Fibroblast of skin of left quadriceps (primary cell): Measurements from ENCODE around the gene SH3BGRL2.

Experiments used
- DNase-seq, 2 experiments: peaks; one replicate each; pipeline ENCODE4 v3.0.0-alpha.2; 2013; ENCODE audit warnings: low read depth in 2 of 2

The SH3BGRL2 gene

DNA sequence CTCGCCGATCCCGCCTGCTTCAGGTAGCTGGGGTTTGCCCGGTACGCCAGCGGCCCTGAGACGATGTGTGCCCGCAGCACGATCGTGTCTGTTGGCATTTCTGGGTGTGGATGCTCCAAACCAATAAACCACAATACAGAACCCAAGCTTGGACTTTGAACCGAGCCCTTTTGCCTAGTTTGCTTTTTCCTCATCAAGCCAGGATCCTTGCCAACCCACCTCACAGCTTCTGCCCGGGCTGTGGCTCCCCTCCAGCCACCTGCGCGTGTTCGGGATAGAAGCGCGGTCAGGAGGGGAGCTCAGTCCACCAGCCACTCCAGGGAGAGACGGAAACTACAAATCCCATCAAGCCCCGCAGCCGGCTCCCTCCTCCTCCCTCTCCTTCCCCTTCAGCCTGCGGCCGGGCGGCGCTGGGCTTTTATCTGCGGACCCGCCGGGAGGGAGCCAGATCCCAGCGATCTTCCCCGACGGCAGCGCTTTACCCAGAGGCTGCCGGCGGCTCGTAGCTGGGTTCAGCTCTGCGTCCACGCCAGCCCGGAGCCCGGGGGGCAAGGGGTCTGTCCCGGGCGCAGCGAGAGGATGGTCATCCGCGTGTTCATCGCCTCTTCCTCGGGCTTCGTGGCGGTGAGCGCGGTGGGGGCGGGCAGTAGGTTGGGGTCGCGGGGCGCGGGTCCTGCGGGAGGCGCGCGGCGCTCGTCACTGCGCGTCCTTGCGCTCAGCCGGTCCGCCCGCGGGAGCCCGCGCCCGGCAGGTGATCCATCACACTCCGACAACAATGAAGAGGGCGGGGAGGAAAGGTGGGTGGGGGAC lies at the start of gene SH3BGRL2:
Gene SH3BGRL2, plus strand, starts transcription at position 447 of the 810 bp plus-strand sequence. Its CDS starts 133 bp downstream, at position 580.
- peak; percentile 16 to 29 for DNase-seq

- DNase-seq: no peak
Observed at GRCh38 chr6:79584332-79584731, 46.8 kb upstream of the SH3BGRL2 start.

DNA sequence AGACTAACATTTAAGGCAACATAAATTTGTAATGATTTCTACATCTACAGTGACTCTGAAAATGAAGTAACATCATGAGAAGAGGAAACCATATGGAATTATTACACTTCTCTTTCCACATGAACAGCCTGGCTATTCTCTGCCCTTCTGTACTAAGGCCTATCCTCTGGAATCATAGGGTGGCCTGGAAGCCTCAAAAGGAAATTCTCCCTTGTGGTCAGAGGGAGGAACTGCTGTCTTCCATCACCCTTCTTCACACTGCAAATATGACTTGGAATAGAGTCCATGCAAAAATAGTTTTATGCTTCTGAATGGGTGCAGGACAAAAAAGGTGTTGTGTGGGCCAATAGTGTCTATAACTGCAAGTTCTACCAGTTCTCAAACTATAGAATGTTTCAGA lies 44.6 kb upstream of the SH3BGRL2 start:
- DNase-seq: no peak

- DNase-seq: no peak
Observed at GRCh38 chr6:79589701-79590100, 41.4 kb upstream of the SH3BGRL2 start.

- no peak for DNase-seq
Observed at GRCh38 chr6:79597155-79597554, 34.0 kb upstream of the SH3BGRL2 start.

- no peak for DNase-seq
Observed at GRCh38 chr6:79598012-79598411, 33.1 kb upstream of the SH3BGRL2 start.

DNA sequence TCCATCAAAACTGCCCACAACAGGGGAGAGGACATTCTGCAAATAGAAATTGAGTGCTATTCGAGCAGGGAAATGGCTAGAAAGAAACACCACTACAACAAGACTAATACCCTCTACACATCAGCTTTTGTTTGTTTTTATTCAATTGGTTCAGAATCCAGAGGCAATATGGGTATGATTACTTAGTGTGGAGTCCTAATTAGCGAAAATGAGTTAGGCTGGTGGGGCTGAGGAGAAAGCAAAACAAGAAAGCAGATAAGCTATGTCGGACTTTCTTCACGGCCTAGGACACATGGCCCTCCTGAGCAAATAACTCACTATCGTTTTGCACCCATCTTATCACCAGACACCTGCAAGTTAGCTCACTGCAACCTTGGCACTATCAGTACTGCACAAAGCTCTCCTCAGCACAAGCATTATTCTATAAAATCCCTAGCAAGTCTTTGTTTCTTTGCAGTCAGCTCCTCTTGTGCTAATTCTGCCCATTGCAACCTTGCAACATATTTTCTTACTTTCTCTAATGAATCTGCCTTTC lies 31.3 kb upstream of the SH3BGRL2 start:
- no peak for DNase-seq

DNA sequence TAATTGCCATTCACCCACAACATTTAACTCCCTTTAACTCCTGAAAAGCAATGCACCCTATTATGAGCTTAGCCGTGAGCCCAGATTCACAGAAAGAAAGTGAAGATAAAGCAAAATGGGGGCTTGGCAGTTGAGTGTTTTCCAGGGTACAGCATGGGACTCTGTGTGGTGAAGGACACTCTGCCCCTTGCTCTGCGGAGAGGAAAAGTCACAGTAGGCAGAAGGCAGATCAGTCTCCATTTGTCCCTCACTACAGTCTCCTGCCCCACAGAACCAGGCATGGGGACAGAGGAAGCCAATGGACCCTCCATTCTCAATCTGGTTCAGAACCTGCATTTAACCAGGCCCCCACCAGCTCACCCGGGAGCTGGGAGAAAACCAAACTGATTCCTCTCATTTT lies 30.8 kb upstream of the SH3BGRL2 start:
- DNase-seq: no peak

DNA sequence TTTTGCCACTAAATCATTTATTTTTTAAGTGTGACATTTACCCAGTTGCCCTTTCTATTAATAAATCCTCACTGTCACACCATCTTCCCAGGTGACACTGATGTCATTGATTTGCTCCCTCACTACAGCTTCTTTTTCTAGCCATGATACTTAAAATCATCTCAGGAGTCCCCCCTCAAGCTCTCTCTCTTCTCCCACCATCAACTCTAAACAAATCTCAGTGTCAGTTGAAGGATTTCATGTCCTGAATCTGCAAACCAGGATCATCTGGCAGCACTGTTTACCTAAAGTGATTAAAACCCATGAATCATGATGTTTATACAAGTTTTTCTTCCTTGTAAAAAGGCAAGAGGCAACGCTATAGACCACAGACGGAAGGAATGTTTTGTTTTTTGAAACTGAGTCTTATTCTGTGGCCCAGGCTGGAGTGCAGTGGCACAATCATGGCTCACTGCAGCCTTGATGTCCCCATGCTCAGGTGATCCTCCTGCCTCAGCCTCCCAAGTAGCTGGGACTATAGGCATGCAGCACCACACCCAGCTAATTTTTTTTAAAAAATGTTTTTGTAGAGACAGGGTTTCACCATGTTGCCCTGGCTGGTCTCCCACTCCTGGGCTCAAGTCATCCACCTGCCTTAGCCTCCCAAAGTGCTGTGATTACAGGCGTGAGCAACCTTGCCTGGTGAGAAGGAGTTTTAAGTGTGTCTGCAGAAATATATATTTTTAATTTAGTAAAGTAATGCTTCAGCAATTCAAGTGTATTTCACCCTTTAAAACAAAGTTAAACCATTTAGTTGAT lies 30.1 kb upstream of the SH3BGRL2 start:
- DNase-seq: peak in 1 of 2 experiments; percentile 15

DNA sequence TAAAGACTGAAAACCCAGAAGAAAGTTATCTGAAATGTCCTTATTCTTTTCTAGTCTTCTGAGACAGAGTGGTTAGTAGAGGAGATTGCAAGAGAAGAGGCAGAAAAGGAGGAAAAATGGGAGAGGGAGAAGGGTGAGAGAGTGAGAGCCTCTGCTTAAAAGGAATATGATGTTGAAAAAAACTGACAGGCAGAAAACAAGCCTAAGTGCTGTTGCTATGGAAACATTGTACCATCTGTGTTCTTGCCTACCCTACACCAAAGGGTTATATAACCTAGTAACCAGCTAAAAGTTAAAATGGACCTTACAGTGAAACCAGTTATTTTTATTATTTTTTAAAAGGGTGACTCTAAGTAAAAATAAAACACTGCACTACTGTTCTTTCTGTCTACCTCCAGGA lies 28.3 kb upstream of the SH3BGRL2 start:
- no peak for DNase-seq

DNA sequence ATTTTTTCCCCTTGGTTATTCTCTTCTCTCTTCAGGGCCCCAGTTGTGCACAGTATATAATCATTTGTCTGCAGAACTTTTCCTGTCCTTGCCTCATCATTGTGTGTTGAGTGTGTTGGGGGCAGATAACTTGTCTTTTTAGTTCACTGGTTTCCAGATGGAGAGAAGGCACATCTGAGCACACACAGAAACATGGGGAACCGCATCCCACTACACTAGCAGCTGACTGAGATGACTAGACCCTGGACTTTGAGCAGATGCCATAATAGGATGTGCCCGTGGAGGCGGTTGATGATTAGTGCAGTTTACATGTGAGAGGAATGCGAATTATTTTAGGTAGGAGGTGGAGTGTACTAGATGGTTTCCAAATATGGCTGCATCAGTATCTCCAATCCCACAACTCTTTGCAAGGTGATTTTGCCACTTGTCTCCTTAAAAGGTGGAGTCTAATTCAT lies 26.5 kb upstream of the SH3BGRL2 start:
- DNase-seq: peak; percentile 21 to 25

DNA sequence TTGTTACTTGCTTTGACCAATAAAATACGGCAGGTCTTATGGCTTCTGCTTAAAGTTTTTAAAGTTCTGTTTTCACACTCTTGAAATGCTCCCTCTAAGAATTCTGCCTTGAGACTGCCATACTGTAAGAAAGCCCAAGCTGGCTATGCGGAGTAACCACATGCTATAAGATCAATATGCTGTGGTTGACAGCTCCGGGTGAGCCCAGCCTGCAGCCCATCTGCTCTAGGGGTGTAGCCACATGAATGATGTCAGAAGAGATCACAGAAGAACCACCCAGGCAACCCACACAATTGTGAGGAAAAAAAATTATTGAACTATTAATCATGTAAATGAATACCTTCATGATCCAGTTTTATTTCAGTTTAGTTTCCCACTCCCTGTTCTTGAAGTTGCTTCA lies 26.1 kb upstream of the SH3BGRL2 start:
- DNase-seq: no peak

DNA sequence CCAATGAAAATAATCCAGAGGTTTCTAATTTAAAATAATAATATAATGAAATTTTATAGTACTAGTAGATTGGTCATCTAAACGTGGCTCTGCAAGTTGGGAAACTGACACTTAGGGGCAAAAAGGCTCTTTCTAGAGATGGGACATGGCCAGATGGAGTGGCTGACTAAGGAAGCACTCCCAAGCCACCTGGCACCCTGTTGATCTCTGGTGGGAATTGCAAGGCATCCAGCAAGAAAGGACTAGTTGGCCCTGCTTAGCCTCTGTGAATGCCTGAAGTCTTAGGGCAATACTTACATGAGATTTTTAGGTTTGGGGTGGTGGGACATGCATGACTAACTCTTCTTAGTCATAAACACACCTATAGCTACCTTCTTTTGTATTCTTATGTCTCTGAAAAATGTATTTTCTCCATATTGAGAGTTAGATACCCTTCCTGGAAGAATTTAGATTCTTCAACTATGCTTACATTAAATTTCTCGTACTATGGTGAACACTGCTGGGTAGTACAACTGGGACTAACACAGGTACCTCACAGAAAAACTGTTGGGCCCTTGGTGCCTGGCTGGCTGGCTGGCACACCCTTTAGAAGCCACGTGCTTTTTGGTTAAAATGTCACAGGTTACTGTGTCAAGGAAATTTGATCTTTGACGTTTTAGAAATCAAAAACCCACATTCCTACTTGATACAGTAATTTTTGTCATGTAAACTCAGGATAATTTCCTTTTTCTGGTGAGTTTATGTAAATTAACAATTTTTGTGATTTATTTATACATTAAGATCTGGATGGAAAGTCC lies 25.0 kb upstream of the SH3BGRL2 start:
- DNase-seq: no peak

- DNase-seq: no peak
Observed at GRCh38 chr6:79607000-79607399, 24.1 kb upstream of the SH3BGRL2 start.

DNA sequence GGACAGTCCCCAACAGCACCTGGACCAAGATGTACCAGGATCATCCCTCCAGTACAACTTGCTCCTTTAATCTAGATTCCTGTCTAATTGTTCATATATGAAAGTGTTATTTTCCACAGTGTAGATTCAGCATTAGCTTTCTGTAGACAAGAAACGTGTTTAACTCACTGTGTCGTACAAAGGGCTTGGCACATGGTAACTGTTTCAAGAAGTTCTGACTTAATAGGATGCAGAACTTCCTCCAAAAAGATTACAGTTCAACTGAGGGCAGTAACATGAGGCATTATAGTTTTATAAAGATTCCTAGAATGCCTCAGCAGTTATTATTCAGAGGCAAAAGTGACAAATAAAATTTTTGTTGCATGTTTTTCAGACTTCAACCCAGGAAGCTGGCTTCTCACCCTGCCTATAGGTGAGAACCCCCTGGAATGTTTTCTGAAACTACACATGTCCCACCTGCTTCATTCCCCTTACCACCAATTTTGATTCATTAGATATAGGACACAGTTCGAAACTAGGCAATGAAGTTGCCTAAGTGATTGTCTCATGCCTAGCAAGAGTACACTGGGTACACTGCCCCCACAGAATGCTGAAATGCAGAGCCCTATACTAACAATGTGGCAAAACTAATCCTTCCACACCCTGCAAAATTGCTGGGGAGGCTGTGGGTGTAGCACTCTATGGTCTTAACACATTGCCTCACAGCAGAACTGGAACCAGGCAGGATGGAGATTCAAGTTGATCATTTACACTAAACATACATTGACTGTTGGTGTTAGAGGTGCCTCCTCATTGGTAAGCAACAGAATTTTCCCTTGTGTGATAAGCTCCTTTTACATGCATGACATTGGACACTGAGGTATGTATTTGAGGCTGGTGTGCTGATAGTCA lies 22.6 kb upstream of the SH3BGRL2 start:
- no peak for DNase-seq

DNA sequence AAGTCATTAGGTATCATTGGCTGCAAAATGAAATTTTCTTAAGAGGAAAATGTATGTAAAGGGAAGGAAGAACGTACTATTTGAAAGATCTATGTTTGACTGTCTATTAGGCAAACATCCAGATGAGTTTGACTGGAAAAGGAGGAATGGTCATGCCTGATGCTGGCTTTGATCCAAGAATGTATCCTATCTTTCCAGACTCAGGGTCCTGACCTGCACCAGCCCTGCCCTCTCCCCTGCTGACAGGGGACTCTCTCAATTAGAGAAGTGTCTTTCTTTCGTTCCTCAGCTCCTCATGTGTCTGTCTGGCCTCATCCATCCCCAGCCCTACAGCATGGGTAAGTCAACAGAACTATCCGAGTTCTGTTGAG lies 21.9 kb upstream of the SH3BGRL2 start:
- DNase-seq: no peak

DNA sequence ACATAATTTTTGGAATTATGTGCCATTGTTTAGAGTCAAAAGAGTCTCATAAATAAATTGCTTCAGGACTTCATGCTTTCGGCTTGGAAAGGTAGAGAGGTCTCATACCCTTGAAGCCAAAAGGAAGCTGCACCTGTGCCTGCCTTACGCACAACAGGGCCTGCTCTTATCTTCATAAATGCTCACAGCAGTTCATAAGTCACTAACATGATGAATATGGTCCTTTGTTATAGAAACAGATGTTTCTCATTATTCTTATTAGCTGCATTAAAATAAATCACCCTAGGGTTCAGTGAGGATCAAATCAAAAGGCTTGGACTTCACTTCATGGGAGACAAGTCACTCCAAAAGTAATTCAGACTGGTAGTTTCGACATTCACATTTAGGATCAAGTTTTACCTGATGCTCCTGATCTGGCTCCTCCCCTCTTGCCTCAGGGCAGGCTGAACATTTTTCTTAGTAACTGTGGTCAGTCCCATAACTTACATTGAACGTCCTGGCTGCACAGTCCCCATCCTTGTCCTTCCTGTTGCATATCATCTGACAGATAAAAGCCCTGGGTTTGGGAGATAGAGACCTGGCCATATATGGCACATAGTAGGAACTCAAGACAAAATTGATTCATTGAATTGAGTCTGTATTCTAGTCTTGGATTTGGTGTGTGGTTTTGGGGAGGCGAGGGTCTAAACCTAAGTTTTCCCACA lies 20.7 kb upstream of the SH3BGRL2 start:
- no peak for DNase-seq

GRCh38 chr6:79612457-79612856 lies 18.7 kb upstream of the SH3BGRL2 start:
- DNase-seq: no peak

- no peak for DNase-seq
Observed at GRCh38 chr6:79612918-79613317, 18.2 kb upstream of the SH3BGRL2 start.

DNA sequence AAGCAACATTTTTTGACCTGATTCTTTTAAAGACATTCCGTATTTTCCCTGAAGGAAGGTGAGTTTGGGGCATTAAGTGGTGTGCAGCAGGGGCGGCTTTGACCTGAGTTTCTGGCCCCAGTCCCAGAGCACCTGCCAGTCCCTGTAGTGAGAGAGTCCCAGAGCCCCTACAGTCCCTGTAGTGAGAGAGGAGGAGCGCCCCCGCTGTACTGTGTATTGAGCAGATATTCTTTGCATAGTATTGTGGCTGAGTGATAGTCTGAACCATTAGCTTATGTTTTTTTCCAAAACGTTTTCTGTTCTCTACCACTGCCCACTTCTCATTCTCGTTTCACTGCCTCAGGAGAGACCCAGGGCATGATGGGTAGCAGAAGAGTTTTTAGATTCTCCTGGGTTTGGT lies 17.2 kb upstream of the SH3BGRL2 start:
- no peak for DNase-seq
